HG02798 (cell line): Measurements from ENCODE around the gene DOLPP1.
A peak's percentile ranks its signal among the peaks of the same experiment; 100 is the strongest.
"Not testable (repeated sequence)": the region's sequence is repeated elsewhere in the genome, so short reads cannot be mapped to it uniquely, and the experiment has no call there.

ENCODE experiments used
- ATAC-seq: cut with Tn5 transposase; IDR thresholded peaks from one replicate; pipeline ENCODE4 v1.9.1; 2021; ENCODE audit warnings: mild to moderate bottlenecking; ENCODE audit not compliant: unreplicated experiment, poor library complexity

Gene DOLPP1

DNA sequence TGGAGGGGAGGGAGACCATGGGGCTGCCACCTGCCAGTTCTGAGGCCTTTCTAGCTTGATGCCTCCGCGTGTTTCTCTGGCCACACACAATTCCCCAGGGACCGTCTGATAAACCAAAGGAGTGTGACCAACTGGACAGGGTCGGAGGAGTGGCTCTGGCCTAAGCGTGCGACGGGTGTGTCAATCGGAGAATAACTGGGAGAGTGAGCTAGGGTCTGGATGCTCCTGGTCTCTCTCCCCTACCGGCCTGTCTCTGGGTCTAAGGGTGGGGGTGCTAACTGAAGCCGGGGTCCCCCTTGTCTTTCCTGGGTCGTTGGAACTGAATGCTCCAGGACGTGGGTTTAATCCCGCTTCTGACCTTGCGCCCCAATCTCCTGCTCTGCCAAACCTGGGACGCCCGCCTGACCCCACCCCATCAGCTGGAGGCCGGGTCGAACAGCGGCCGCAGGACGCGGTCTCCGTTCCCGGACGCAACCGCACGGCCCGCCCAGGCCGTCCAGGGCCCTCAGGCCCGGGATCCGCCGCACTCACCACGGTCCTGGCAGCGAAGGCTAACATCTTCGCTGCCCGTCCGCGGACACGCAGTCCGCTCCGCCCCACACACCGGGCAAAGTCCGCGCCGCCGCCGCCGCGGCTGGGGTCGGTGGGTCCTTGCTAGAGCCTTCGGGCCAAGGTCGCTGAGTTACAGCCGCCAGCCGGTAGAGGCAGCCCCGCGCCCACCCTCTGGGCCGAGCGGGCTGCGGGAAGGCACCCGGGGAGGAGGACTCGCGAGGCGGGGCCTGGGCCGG, 29.2 kb downstream of the DOLPP1 start:
- ATAC-seq: no peak

DNA sequence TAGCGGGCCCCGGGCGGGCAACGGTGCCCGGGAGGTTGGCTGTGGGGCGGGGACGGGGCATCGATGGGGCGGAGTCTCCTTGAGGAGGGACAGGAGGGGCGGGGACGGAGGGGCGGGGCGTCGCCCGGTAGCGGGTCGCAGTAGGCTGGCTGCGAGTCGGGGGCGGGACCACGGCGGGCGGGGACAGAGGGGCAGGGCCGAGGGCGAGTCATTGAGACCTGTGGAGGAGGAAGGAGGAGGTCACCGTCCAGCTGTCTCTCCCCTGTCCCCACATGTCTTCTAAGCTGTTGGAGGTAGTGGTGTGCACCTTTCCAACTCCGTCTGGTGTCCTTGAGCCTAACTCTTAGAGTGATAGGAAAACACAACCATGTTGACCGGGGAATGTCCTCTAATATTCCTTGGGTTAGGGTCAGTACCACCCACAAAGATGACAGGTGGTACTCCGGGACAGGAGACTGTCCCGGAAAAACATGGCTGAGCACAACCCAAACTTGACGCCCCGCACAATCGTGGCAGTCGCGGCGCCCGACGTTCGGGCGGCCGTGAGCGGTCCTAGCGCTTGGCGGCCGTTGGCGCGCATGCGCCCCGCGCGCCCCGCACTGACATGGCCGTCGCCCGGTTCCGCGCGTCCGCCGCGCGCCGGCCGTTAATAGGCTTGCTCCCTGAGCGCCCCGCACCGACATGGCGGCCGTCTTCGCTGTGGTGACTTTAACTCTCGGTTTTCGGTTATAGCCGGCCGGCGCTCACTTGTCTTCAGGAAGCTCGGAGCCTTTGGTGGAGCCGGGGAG, 30.0 kb downstream of the DOLPP1 start, which contains the start of the genes CRAT and PTPA:
CRAT (minus strand) TSS at position 54 of the 788 bp plus-strand sequence. CDS start 284 bp downstream, outside the sequence.
PTPA (plus strand) TSS at position 676 of the 788 bp plus-strand sequence. CDS start 186 bp downstream, outside the sequence.
- peak; percentile 88 for ATAC-seq

DNA sequence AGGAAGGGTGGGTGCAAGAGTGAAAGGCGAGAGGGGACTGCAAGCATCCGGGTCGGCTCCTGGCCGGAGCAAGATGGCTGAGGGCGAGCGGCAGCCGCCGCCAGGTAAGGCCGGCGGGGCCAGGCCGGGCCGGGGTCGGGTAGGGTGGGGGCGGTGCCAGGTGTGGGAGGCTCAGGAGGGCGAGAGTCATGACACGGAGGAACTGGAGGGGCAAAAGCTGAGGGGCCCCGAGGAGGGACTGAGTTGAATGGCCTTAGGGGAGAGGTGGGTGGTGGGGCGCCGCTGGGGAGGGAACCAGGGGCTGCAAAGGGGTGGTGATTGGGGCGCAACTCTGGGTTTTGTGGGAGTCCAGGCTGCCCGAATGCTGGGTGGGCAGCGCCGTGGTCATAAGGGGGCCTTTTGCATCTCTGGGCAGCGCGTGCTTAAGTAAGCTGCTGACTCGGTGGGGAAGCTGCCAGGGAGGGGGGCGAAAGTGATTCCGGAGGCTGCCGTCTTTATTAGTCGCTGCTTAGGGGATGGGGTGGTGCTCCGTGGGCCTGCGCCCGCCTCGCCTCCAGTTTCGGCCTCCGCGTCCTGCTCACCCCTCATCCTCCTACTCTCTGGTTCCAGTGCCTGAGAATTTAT, 30.7 kb downstream of the DOLPP1 start:
- ATAC-seq: no peak

DNA sequence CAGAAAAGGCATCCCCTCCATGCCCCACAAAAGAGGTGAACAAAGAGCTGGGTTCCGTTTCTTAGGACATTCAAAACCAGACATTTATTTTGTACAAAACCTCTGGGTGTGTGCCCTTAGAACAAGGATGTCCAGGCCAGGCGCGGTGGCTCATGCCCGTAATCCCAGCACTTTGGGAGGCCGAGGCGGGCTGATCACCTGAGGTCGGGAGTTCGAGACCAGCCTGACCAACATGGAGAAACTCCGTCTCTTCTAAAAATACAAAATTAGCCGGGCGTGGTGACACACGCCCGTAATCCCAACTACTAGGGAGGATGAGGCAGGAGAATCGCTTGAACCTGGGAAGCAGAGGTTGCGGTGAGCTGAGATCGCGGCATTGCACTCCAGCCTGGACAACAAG, 31.6 kb downstream of the DOLPP1 start:
- not testable (repeated sequence) for ATAC-seq

DNA sequence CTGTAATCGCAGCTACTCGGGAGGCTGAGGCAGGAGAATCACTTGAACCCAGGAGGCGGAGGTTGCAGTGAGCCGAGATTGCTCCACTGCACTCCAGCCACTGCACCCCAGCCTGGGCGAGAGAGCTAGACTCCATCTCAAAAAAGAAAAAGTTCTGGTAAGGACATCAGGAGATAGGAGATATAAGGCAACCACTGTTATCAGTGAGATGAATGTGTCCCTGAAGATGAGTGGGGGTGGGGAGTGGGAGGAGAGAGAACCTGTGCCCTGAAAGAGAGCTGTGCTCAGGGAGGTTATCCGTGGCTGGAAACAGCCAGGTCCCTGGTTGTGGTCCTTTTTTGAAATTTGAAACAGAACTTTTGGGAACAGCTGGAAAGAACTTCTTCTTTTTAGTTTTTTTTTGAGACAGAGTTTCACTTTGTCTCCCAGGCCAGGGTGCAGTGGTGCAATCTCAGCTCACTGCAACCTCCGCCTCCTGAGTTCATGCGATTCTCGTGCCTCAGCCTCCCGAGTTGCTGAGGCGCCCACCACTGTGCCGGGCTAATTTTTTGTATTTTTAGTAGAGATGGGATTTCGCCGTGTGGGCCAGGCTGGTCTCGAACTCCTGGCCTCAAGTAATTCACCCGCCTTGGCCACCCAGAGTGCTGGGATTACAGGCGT, 32.9 kb downstream of the DOLPP1 start:
- ATAC-seq: no peak

DNA sequence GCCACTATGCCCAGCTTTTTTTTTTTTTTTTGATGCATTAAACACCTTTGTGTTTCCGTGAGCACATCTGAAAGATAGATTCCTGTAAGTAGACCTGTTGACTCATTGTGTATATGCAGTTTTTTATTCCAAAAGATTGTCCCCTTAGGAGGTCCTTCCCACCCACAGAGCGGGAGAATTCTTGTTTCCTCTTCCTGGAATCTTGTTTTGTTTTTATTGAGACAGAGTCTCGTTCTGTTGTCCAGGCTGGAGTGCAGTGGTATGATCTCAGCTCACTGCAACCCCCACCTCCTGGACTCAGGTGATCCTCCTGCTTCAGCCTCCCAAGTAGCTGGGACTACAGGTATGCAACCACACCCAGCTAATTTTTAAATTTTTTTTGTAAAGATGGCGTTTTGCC, 37.9 kb downstream of the DOLPP1 start:
- no peak for ATAC-seq

DNA sequence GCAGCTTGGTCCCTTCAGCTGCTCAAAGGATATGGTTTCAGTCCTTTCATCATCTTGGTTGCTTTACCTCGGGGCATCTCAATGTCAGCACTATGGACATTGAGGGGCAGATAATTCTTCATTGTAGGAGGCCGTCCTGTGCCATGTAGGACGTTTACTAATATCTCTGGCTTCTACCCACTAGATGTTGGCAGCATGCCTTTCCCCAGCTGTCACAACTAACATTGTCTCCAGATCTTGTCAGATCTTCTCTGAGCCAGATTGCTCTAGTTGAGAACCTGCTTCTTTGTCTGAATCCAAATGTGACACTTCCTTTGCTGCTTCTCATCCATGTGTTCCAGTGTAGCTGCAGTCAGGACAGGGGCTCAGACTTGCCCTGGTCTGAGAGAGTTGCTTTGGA, 40.6 kb downstream of the DOLPP1 start:
- ATAC-seq: no peak

DNA sequence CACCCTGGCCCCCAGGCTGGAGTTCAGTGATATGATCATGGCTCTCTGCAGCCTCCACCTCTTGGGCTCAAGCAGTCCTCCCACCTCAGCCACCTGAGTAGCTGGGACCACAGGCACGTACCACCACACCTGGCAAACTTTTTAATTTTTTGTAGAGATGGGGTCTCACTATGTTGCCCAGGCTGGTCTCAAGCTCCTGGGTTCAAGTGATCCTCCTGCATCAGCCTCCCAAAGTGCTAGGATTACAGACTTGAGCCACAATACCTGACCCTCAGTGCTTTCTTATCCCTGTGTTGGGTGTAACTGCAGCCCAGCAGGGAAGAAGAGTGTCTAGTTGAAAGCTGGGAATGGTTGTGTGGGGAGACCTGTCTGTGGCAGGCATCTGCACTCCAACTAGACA, 41.2 kb downstream of the DOLPP1 start:
- ATAC-seq: no peak

DNA sequence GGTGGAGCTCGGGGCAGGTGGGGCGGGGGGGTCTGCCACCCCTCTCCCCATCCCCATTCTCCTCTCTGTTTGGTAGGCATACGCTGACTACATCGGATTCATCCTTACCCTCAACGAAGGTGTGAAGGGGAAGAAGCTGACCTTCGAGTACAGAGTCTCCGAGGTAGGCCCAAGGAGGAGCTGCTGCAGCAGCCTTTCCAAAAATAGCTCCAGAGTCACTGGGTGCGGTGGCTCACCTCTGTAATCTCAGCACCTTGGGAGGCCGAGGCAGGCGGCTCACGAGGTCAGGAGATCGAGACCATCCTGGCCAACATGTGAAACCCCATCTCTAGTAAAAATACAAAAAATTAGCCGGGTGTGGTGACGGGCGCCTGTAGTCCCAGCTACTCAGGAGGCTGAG, 42.1 kb downstream of the DOLPP1 start:
- not testable (repeated sequence) for ATAC-seq

DNA sequence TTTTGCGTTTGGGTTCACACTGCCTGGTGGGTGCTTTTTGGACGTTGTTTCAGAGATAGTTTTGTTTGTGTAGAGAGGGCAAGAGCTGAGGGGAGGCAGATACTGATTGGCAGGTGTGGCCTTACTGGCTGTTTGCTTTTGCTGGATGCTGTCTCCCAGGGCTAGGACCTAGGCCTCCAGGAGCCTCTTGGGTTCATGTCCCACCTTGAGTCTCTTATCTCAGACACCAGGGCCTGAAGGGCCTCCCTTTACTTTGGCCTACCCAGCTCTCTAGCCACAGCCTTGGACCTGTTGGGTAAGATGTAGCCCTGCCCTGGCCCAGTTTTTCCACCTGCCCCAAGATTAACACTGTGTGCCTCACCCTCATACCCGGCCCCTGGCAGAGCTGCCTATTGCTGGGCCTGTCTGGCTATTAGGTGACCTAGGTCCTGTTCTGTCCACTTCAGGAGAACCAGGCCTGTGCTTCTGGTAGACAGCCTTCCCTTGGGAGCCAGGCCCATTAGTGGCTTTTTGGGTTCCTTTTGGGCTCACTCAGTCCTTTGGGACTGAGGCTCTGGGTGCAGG, 43.7 kb downstream of the DOLPP1 start:
- no peak for ATAC-seq

DNA sequence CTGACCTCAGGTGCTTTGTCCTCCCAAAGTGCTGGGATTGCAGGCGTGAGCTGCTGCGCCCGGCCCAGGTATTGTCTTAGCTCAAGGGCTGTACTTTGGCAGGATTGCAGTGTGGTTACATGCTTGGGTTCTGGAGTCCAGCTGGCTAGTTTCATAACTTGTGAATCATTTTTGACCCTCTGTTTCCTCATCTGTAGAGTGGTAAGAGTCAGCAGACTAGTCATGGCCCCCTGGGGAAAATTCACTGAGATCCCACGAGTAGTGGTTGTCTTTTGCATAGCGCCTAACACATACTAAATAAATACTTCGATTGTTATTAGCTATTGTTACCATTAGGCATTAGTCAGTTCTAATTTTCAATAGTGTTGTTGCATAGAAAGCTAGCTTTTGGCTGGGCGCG, 44.6 kb downstream of the DOLPP1 start:
- no peak for ATAC-seq

DNA sequence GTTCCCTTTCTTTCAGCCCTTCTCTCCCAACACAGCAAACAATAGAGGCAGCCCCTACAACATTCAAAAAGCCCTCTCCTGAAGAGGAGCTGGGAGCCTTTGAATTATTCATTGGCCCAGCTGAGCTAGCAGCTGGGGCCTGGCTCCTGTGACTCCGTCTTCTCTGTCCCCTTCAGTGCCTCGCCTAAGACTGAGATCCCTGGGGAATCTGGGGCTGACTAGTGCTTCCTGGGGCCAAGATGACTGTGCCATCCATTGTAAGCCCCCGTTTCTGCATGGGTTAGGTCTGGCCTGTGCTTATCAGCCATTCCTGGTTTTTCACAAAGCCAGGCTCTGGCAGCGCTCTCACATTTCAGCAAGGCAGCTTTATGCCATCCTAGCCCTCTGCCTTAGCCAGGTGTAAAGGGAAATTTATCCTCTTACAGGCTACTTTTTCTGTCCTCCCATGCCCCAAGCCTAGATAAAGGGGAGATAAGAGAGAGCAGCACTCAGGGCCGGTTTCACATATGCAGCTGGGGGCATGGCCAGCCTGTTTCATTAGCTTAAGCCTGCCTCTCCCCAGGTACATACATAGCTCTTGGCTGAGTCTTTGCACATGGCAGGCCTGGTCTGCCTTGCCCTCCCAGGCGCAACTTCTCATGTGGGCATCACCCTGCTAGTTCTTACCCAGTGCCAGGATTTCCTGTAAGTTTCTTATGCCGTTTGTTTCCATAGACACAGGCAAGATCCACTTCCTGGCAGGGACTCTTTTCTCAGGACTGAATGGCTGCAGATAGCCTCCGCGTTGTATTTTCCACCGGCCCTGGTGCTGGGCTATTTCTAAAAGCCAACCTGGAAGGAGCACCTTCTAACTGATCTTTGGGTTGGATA, 46.1 kb downstream of the DOLPP1 start:
- ATAC-seq: no peak

DNA sequence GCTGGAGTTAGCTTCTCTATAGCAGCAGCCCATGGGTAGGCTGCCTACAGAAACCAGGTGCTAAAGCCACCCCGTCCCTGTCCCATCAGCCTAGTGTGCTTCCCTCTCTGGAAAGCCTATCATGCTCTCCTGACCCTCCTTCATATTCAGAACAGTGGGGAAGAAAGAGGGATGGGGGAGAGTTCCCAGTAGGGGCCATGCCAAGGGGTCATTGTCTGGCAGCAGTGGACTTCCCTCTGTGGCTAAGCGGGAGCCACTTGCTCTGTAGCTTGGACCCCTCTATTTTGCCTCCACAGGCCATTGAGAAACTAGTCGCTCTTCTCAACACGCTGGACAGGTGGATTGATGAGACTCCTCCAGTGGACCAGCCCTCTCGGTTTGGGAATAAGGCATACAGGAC, 47.8 kb downstream of the DOLPP1 start:
- ATAC-seq: no peak

DNA sequence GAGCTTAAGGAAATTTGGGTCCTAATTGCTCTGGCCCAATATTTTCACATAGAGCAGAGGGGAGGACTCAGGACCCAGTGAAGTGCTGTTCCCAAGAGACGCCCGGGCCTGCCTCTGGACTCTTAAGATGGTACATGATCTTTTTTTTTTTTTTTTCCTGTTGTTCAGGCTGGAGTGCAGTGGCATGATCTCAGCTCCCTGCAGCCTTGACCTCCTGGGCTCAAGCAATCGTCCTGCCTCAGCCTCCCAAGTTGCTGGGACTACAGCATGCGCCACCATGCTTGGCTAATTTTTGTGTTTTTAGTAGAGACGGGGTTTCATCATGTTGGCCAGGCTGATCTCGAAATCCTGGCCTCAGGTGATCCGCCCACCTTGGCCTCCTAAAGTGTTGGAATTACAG, 49.4 kb downstream of the DOLPP1 start:
- not testable (repeated sequence) for ATAC-seq

DNA sequence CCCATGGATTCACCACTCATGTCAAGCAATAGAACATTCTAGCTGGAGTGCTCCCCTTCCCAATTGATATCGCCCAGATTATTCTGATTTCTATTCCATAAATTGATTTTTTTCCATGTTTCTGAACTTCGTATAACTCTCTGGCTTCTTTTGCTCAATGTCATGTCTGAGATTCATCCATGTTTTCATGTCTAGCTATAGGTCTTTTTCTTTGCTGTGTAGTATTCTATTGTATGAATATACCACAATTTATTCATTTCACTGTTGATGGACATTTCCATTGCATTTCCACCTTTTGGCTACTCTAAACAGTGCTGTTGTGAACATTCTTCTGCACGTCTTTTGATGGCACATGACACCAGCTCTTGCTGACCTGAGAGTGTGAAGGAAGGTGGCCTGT, 49.9 kb downstream of the DOLPP1 start:
- no peak for ATAC-seq

DNA sequence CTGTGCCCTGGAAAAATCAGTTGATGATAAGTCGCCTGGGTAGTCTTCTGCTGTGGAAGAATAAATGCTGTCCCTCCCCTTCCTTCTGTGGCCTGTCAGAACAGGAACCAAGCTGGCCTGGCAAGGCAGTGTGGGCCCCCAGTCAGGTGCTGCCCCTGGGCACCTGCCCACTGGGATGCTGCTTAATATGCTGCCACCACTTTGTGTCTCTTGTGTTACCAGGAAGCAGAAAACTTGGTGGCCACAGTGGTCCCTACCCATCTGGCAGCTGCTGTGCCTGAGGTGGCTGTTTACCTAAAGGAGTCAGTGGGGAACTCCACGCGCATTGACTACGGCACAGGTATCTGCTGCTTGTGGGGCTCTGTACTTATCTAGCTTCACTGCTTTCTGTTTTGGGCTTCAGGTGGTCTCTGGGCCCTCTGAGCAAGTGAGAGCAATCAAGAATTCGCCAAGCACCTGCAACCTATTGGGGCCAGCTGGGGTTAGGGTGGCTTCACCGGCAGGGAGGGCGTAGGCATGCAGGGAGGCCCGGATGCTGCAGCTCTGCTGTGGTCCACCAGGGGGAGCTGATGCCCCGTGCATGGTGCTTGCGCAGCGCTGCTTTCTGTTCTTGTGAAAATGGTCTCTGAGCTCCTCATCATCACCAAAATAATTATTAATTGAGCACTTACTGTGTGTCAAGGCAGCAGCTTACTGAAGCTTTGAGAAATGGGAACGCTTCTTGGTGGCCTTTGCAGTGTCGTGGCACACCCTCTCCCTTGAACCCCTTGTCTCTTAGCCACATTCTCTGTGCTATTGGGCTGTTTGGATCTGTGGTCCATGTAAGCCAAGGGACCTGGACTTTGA, 50.6 kb downstream of the DOLPP1 start:
- peak; percentile 75 for ATAC-seq

DNA sequence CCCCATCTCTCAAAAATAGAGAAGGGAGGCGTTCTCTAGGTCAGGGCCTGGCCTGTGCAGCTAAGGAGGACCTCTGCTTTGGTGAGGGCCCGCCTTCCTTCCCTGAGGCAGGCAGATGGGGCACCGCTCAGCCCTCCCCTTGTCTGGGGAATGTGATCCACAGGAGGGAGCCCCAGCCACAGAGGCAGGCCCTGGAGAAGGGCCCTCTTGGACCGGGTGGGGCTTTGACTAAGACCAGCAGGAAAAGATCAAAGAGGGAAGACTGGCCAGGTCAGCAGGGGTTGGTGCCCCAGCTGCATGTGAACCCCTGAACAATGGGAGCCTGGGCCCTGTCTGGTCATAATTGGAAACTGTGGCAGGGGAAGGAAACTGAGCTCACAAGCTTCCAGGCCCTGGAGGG, 52.2 kb downstream of the DOLPP1 start:
- no peak for ATAC-seq

DNA sequence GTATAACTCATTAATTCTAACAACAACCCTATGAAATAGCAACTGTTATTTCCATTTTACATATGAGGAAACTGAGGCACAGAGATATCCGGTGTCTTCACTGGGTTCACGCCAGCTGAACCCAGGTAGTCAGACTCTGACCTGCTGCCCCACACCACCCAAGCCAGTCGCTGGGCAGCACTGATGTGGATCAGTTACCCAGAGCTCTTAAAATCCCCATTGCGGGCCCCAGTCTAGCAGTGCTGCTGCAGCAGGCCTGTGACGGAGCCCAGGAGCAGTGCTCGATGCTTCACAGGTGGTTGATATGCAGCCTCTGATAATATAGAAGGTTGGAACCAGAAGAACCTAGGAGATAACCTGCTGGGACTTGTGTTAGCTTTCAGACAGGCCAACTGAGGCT, 54.6 kb downstream of the DOLPP1 start:
- no peak for ATAC-seq
